Measurements from ENCODE around the gene PRICKLE2. TPM values are rescaled to one million over a fixed set of nuclear protein-coding genes. Genes with fewer than 3 reads are reported as not detected.

The PRICKLE2 gene
- total and polyA plus RNA-seq, 2 experiments from 2014 or later, result 1.1 to 12.5 TPM

DNA sequence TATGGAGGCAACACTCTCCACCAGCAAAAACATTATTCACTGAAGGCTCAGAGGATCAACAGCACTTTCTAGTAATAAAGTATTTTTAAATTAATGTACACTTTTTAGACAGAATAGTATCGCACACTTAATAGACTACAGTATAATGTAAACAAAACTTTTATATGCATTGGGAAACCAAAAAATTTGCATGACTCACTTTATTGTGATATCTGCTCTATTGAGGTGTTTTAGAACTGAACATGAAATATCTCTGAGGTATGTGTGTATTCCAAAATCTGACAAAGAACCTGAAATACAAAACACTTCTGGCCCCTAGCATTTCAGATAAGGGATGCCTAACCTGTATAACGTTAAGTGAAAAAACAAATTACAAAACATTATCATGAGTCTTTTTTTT, 99.7 kb downstream of the PRICKLE2 start:
- H3K4me1 ChIP-seq (ENCODE audit: insufficient read depth), result no peaks in the 10 kb centered on the region
- H3K79me2 ChIP-seq (replicated peaks; ENCODE audit: insufficient read depth), result no peaks in the 10 kb centered on the region
- H3K36me3 ChIP-seq (ENCODE audit: insufficient read depth), result no peaks in the 10 kb centered on the region
- Mint-ChIP-seq H3K36me3 (ENCODE audit: low read depth) (no peaks in the 10 kb centered on the region), H3K27ac (no peak overlapping the region), H3K4me1 (peaks cover 13% of the 10 kb centered on the region), H3K9me3 (no peaks in the 10 kb centered on the region), H3K4me3 (no peak overlapping the region), H3K27me3 (ENCODE audit: insufficient read depth, low read depth, poor library complexity) (peaks cover 4% of the 10 kb centered on the region)
- no peak overlapping the region for H2AFZ ChIP-seq
- no peak for DNase-seq (ENCODE audit: low spot score)
- no peak for ATAC-seq
- no peaks in the 10 kb centered on the region for H4K20me1 ChIP-seq (replicated peaks; ENCODE audit: insufficient read depth)
- H3K9me2 ChIP-seq (ENCODE audit: insufficient read depth), result peaks cover 6% of the 10 kb centered on the region; the same call in 1 of the 2 replicates
- no peaks in the 10 kb centered on the region for H3K27me3 ChIP-seq (ENCODE audit: insufficient read depth)
- TF ChIP-seq, protein P1, sequence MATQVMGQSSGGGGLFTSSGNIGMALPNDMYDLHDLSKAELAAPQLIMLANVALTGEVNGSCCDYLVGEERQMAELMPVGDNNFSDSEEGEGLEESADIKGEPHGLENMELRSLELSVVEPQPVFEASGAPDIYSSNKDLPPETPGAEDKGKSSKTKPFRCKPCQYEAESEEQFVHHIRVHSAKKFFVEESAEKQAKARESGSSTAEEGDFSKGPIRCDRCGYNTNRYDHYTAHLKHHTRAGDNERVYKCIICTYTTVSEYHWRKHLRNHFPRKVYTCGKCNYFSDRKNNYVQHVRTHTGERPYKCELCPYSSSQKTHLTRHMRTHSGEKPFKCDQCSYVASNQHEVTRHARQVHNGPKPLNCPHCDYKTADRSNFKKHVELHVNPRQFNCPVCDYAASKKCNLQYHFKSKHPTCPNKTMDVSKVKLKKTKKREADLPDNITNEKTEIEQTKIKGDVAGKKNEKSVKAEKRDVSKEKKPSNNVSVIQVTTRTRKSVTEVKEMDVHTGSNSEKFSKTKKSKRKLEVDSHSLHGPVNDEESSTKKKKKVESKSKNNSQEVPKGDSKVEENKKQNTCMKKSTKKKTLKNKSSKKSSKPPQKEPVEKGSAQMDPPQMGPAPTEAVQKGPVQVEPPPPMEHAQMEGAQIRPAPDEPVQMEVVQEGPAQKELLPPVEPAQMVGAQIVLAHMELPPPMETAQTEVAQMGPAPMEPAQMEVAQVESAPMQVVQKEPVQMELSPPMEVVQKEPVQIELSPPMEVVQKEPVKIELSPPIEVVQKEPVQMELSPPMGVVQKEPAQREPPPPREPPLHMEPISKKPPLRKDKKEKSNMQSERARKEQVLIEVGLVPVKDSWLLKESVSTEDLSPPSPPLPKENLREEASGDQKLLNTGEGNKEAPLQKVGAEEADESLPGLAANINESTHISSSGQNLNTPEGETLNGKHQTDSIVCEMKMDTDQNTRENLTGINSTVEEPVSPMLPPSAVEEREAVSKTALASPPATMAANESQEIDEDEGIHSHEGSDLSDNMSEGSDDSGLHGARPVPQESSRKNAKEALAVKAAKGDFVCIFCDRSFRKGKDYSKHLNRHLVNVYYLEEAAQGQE (IDR thresholded peaks at IDR 0.05; ENCODE audit: unreplicated experiment), result no peak
- TF ChIP-seq CREB1 (CRISPR knock-in tag; IDR thresholded peaks at IDR 0.05; ENCODE audit: low read depth) (no peak), POLR2AphosphoS5 (IDR thresholded peaks at IDR 0.05; ENCODE audit: low read depth) (no peak), EZH2 (IDR thresholded peaks at IDR 0.05; ENCODE audit: low read depth, unreplicated experiment) (no peak), JUNB (IDR thresholded peaks at IDR 0.05; ENCODE audit: unreplicated experiment) (no peak), ZNF114 (CRISPR knock-in tag; IDR thresholded peaks at IDR 0.05) (no peak), EZH2phosphoT487 (IDR thresholded peaks at IDR 0.05; ENCODE audit: unreplicated experiment) (no peak), ZNF331 (CRISPR knock-in tag; IDR thresholded peaks at IDR 0.05; ENCODE audit: low read depth) (no peak), STAT1 (IDR thresholded peaks at IDR 0.05; ENCODE audit: unreplicated experiment) (no peak), NANOG (IDR thresholded peaks at IDR 0.05; ENCODE audit: borderline replicate concordance) (no peak)
- TF ChIP-seq, protein P2, sequence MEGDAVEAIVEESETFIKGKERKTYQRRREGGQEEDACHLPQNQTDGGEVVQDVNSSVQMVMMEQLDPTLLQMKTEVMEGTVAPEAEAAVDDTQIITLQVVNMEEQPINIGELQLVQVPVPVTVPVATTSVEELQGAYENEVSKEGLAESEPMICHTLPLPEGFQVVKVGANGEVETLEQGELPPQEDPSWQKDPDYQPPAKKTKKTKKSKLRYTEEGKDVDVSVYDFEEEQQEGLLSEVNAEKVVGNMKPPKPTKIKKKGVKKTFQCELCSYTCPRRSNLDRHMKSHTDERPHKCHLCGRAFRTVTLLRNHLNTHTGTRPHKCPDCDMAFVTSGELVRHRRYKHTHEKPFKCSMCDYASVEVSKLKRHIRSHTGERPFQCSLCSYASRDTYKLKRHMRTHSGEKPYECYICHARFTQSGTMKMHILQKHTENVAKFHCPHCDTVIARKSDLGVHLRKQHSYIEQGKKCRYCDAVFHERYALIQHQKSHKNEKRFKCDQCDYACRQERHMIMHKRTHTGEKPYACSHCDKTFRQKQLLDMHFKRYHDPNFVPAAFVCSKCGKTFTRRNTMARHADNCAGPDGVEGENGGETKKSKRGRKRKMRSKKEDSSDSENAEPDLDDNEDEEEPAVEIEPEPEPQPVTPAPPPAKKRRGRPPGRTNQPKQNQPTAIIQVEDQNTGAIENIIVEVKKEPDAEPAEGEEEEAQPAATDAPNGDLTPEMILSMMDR (conservative IDR thresholded peaks at IDR 0.05; ENCODE audit: low read depth in 2 of 2), result no peak
- TF ChIP-seq, protein P3, sequence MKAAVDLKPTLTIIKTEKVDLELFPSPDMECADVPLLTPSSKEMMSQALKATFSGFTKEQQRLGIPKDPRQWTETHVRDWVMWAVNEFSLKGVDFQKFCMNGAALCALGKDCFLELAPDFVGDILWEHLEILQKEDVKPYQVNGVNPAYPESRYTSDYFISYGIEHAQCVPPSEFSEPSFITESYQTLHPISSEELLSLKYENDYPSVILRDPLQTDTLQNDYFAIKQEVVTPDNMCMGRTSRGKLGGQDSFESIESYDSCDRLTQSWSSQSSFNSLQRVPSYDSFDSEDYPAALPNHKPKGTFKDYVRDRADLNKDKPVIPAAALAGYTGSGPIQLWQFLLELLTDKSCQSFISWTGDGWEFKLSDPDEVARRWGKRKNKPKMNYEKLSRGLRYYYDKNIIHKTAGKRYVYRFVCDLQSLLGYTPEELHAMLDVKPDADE (IDR thresholded peaks at IDR 0.05), result no peak
- TF ChIP-seq, protein P4, sequence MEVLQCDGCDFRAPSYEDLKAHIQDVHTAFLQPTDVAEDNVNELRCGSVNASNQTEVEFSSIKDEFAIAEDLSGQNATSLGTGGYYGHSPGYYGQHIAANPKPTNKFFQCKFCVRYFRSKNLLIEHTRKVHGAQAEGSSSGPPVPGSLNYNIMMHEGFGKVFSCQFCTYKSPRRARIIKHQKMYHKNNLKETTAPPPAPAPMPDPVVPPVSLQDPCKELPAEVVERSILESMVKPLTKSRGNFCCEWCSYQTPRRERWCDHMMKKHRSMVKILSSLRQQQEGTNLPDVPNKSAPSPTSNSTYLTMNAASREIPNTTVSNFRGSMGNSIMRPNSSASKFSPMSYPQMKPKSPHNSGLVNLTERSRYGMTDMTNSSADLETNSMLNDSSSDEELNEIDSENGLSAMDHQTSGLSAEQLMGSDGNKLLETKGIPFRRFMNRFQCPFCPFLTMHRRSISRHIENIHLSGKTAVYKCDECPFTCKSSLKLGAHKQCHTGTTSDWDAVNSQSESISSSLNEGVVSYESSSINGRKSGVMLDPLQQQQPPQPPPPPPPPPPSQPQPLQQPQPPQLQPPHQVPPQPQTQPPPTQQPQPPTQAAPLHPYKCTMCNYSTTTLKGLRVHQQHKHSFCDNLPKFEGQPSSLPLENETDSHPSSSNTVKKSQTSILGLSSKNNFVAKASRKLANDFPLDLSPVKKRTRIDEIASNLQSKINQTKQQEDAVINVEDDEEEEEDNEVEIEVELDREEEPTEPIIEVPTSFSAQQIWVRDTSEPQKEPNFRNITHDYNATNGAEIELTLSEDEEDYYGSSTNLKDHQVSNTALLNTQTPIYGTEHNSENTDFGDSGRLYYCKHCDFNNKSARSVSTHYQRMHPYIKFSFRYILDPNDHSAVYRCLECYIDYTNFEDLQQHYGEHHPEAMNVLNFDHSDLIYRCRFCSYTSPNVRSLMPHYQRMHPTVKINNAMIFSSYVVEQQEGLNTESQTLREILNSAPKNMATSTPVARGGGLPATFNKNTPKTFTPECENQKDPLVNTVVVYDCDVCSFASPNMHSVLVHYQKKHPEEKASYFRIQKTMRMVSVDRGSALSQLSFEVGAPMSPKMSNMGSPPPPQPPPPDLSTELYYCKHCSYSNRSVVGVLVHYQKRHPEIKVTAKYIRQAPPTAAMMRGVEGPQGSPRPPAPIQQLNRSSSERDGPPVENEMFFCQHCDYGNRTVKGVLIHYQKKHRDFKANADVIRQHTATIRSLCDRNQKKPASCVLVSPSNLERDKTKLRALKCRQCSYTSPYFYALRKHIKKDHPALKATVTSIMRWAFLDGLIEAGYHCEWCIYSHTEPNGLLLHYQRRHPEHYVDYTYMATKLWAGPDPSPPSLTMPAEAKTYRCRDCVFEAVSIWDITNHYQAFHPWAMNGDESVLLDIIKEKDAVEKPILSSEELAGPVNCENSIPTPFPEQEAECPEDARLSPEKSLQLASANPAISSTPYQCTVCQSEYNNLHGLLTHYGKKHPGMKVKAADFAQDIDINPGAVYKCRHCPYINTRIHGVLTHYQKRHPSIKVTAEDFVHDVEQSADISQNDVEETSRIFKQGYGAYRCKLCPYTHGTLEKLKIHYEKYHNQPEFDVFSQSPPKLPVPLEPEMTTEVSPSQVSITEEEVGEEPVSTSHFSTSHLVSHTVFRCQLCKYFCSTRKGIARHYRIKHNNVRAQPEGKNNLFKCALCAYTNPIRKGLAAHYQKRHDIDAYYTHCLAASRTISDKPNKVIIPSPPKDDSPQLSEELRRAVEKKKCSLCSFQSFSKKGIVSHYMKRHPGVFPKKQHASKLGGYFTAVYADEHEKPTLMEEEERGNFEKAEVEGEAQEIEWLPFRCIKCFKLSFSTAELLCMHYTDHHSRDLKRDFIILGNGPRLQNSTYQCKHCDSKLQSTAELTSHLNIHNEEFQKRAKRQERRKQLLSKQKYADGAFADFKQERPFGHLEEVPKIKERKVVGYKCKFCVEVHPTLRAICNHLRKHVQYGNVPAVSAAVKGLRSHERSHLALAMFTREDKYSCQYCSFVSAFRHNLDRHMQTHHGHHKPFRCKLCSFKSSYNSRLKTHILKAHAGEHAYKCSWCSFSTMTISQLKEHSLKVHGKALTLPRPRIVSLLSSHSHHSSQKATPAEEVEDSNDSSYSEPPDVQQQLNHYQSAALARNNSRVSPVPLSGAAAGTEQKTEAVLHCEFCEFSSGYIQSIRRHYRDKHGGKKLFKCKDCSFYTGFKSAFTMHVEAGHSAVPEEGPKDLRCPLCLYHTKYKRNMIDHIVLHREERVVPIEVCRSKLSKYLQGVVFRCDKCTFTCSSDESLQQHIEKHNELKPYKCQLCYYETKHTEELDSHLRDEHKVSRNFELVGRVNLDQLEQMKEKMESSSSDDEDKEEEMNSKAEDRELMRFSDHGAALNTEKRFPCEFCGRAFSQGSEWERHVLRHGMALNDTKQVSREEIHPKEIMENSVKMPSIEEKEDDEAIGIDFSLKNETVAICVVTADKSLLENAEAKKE (CRISPR knock-in tag; IDR thresholded peaks at IDR 0.05), result no peak
- H3F3A ChIP-seq (replicated peaks; ENCODE audit: low read depth), result no peaks in the 10 kb centered on the region
- no peak overlapping the region for H3K4me3 ChIP-seq
- no peak overlapping the region for H3K27ac ChIP-seq (ENCODE audit: low read depth)
- H3K4me2 ChIP-seq, result no peak overlapping the region

Data from GM23338 (cell line).